Mesothelial cell of epicardium (in vitro differentiated cells): ENCODE results near the gene UCHL1. TPM values are rescaled to one million over a fixed set of nuclear protein-coding genes. Genes with fewer than 3 reads are reported as not detected.

Experiments
- DNase-seq, 2 experiments: peaks; one replicate each; pipeline ENCODE4 v3.0.0; 2021; ENCODE audit warnings: low spot score in 2 of 2; ENCODE audit not compliant: unreplicated experiment in 2 of 2
- H3K27ac Mint-ChIP-seq: 2 replicates; pipeline ENCODE4 v1.8.0; 2021; ENCODE audit warnings: mixed read lengths
- H3K27me3 Mint-ChIP-seq: 2 replicates; pipeline ENCODE4 v1.8.0; 2021; ENCODE audit warnings: low read depth, mixed read lengths
- H3K36me3 Mint-ChIP-seq: 2 replicates; pipeline ENCODE4 v1.8.0; 2021; ENCODE audit warnings: mixed read lengths
- H3K4me1 Mint-ChIP-seq: 2 replicates; pipeline ENCODE4 v1.8.0; 2021; ENCODE audit warnings: mixed read lengths
- H3K4me3 Mint-ChIP-seq: 2 replicates; pipeline ENCODE4 v1.8.0; 2021; ENCODE audit warnings: mild to moderate bottlenecking, moderate library complexity, mixed read lengths
- H3K9me3 Mint-ChIP-seq: 2 replicates; pipeline ENCODE4 v1.8.0; 2021; ENCODE audit warnings: mixed read lengths
- CTCF ChIP-seq: fragments of 200-600 bp; sonication (generic); IDR thresholded peaks from one replicate; pipeline ENCODE4 v1.5.0; 2021; ENCODE audit warnings: antibody characterized with exemption; ENCODE audit not compliant: unreplicated experiment
- total RNA-seq: library from RNA; stranded (reverse); gene quantifications from 3 replicates; pipeline ENCODE4 v1.2.1, GENCODE V29; 2021

The UCHL1 gene
- total RNA-seq, 1 donor from 2014 or later: 163 TPM

GRCh38 chr4:41215969-41216293 is 40.8 kb upstream of the UCHL1 start:
- Mint-ChIP-seq H3K27me3 (no peaks in the 10 kb centered on the region), H3K27ac (peak overlapping the region; percentile 94), H3K4me1 (peaks cover 43% of the 10 kb centered on the region), H3K4me3 (peak overlapping the region; percentile 85), H3K9me3 (no peaks in the 10 kb centered on the region), H3K36me3 (no peaks in the 10 kb centered on the region)
- no peak for DNase-seq
- no peak for TF ChIP-seq CTCF

- Mint-ChIP-seq H3K36me3 (no peaks in the 10 kb centered on the region), H3K4me1 (peaks cover 43% of the 10 kb centered on the region), H3K4me3 (peak overlapping the region; percentile 85), H3K27ac (peak overlapping the region; percentile 99), H3K27me3 (no peaks in the 10 kb centered on the region), H3K9me3 (no peaks in the 10 kb centered on the region)
- no peak for TF ChIP-seq CTCF
- peak; percentile 47 to 84 for DNase-seq
Measured at GRCh38 chr4:41216294-41217019, 40.3 kb upstream of the UCHL1 start.

GRCh38 chr4:41217020-41217333 is 39.8 kb upstream of the UCHL1 start:
- no peak for TF ChIP-seq CTCF
- H3K9me3 Mint-ChIP-seq: no peaks in the 10 kb centered on the region
- H3K4me3 Mint-ChIP-seq: peak overlapping the region; percentile 85
- H3K27me3 Mint-ChIP-seq: no peaks in the 10 kb centered on the region
- peak overlapping the region; percentile 99 for H3K27ac Mint-ChIP-seq
- peaks cover 40% of the 10 kb centered on the region for H3K4me1 Mint-ChIP-seq
- H3K36me3 Mint-ChIP-seq: no peaks in the 10 kb centered on the region
- no peak for DNase-seq

- Mint-ChIP-seq H3K4me3 (peak overlapping the region; percentile 85), H3K27ac (peak overlapping the region; percentile 99), H3K27me3 (no peaks in the 10 kb centered on the region), H3K4me1 (peaks cover 40% of the 10 kb centered on the region), H3K36me3 (no peaks in the 10 kb centered on the region), H3K9me3 (no peaks in the 10 kb centered on the region)
- no peak for DNase-seq
- TF ChIP-seq CTCF: no peak
Measured at GRCh38 chr4:41217374-41217773, 39.4 kb upstream of the UCHL1 start.

- DNase-seq: no peak
- no peaks in the 10 kb centered on the region for H3K9me3 Mint-ChIP-seq
- H3K27ac Mint-ChIP-seq: no peak overlapping the region
- no peaks in the 10 kb centered on the region for H3K27me3 Mint-ChIP-seq
- H3K4me1 Mint-ChIP-seq: peaks cover 35% of the 10 kb centered on the region
- no peaks in the 10 kb centered on the region for H3K36me3 Mint-ChIP-seq
- TF ChIP-seq CTCF: no peak
- H3K4me3 Mint-ChIP-seq: no peak overlapping the region
Measured at GRCh38 chr4:41218703-41219102, 38.0 kb upstream of the UCHL1 start.

GRCh38 chr4:41219421-41219950 is 37.2 kb upstream of the UCHL1 start:
- no peaks in the 10 kb centered on the region for H3K27me3 Mint-ChIP-seq
- no peak overlapping the region for H3K4me3 Mint-ChIP-seq
- no peak for TF ChIP-seq CTCF
- peaks cover 34% of the 10 kb centered on the region for H3K4me1 Mint-ChIP-seq
- no peaks in the 10 kb centered on the region for H3K36me3 Mint-ChIP-seq
- H3K27ac Mint-ChIP-seq: no peak overlapping the region
- no peak for DNase-seq
- H3K9me3 Mint-ChIP-seq: no peaks in the 10 kb centered on the region
